Activated CD8-positive, alpha-beta memory T cell treated with anti-CD3 and anti-CD28 coated beads, Interleukin-2, amount 50 U/mL, for 48 hours (primary cell): ENCODE results near the gene FUBP1.
"Not testable (repeated sequence)": the region's sequence is repeated elsewhere in the genome, so short reads cannot be mapped to it uniquely, and the experiment has no call there.

Source experiments
- DNase-seq: peaks from one replicate; pipeline ENCODE4 v3.0.0-alpha.2; 2020

The FUBP1 gene

GRCh38 chr1:77978969-77979876 is at the start of gene FUBP1:
FUBP1 (minus strand) TSS chr1:77979072; CDS start chr1:77979004, 68 bp downstream.
- DNase-seq: peak; percentile 92

- DNase-seq: not testable (repeated sequence)
Observed at GRCh38 chr1:78021134-78021533, 42.3 kb upstream of the FUBP1 start.

GRCh38 chr1:78019024-78019423 is 40.2 kb upstream of the FUBP1 start:
- DNase-seq: no peak

- DNase-seq: no peak
Observed at GRCh38 chr1:78015148-78015547, 36.3 kb upstream of the FUBP1 start.

- no peak for DNase-seq
Observed at GRCh38 chr1:78011050-78011449, 32.2 kb upstream of the FUBP1 start.

- DNase-seq: no peak
Observed at GRCh38 chr1:78009836-78010235, 31.0 kb upstream of the FUBP1 start.

- no peak for DNase-seq
Observed at GRCh38 chr1:78009276-78009675, 30.4 kb upstream of the FUBP1 start.

GRCh38 chr1:78007677-78008341 is 28.9 kb upstream of the FUBP1 start:
- no peak for DNase-seq

GRCh38 chr1:78006521-78006920 is 27.6 kb upstream of the FUBP1 start:
- DNase-seq: no peak

GRCh38 chr1:78005755-78006154 is 26.9 kb upstream of the FUBP1 start:
- no peak for DNase-seq

GRCh38 chr1:78005448-78005722 is 26.5 kb upstream of the FUBP1 start:
- no peak for DNase-seq

- DNase-seq: no peak
Observed at GRCh38 chr1:78004719-78005447, 26.0 kb upstream of the FUBP1 start, which contains the start of gene DNAJB4. DNAJB4 (plus strand) TSS chr1:78004939; CDS start chr1:78005111, 172 bp downstream.

- DNase-seq: peak; percentile 63
Observed at GRCh38 chr1:78003882-78004718, 25.2 kb upstream of the FUBP1 start.

GRCh38 chr1:78003070-78003746 is 24.3 kb upstream of the FUBP1 start:
- no peak for DNase-seq

- DNase-seq: not testable (repeated sequence)
Observed at GRCh38 chr1:78000536-78000935, 21.7 kb upstream of the FUBP1 start.

GRCh38 chr1:77996734-77997133 is 17.9 kb upstream of the FUBP1 start:
- DNase-seq: no peak

GRCh38 chr1:77994117-77994705 is 15.3 kb upstream of the FUBP1 start:
- no peak for DNase-seq

GRCh38 chr1:77991638-77992037 is 12.8 kb upstream of the FUBP1 start:
- no peak for DNase-seq

GRCh38 chr1:77990629-77991204 is 11.8 kb upstream of the FUBP1 start:
- DNase-seq: no peak

GRCh38 chr1:77989744-77990143 is 10.9 kb upstream of the FUBP1 start:
- no peak for DNase-seq

GRCh38 chr1:77987919-77988318 is 9.0 kb upstream of the FUBP1 start:
- no peak for DNase-seq
